Bronchial epithelial cell (primary cell): ENCODE results near the gene KRT15. TPM values are rescaled to one million over a fixed set of nuclear protein-coding genes. Genes with fewer than 3 reads are reported as not detected.
A peak's percentile ranks its signal among the peaks of the same experiment; 100 is the strongest.

Source experiments
- DNase-seq: peaks from one replicate; pipeline ENCODE4 v3.0.0-alpha.2; 2010; ENCODE audit warnings: low read depth
- FAIRE-seq: peaks from 2 replicates; lab custom pipeline; 2011; peaks lifted over from hg19 to GRCh38; lab: Jason Lieb, UNC
- H3K27me3 ChIP-seq: 2 replicates; pipeline ENCODE4 v1.5.1; 2011; ENCODE audit warnings: low read length; ENCODE audit not compliant: control insufficient read depth, insufficient read depth
- H3K36me3 ChIP-seq: 2 replicates; pipeline ENCODE4 v1.5.1; 2011; ENCODE audit warnings: low read length; ENCODE audit not compliant: control insufficient read depth, insufficient read depth
- H3K4me3 ChIP-seq: 2 replicates; pipeline ENCODE4 v1.5.1; 2011; ENCODE audit warnings: mild to moderate bottlenecking, low read depth, low read length, control low read depth
- total RNA-seq: library from RNA; depleted of rRNA; stranded (reverse); fragments of >200 nt; gene quantifications from 2 replicates; pipeline ENCODE4 v1.2.1, GENCODE V29; 2014
- TF ChIP-seq, protein P1 (sequence below): IDR thresholded peaks from 2 replicates; pipeline ENCODE4 v1.5.1; 2011; ENCODE audit warnings: mild to moderate bottlenecking, moderate library complexity, low read length, control low read depth, inconsistent platforms; ENCODE audit not compliant: insufficient read depth, severe bottlenecking

Gene KRT15
- total RNA-seq, 1 donor from 2014 or later: 67.9 TPM

DNA sequence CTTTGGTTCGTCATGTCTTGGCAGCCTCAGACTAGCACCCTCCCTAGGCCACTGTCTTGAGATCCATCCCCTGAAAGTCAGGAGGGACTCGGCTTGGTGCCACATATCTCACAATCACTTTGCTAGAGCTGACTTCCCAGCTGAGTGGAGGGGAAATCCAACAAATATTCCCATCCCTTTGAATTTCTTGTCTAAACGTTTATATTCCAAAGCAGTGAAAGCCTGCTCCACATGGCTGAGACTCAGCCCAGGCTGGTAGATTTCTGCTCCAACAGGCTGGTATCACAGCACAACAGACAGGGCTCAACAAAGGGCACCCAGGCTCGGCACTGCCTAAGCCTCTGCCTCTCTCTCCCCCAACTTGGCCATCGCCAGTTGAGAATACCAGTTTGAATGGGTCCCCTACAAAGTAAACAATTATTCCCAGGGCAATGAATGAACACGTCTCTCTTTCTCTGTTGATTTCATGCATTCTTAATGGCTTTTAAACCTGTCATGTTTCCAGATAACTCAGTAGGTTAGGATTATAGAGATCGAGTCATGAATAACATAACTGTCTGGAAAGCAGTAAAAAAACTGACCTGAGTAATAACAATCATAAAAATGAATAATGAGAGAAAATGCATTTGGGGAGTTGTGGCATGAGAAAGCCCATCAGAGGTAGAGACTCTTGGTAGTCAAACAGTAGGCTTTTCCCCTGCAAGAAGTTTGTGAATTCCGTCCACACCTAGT is 14.3 kb downstream of the KRT15 start:
- DNase-seq: no peak
- Histone ChIP-seq H3K4me3 (no peak overlapping the region), H3K36me3 (peaks cover 1% of the 10 kb centered on the region), H3K27me3 (no peaks in the 10 kb centered on the region)
- TF ChIP-seq, protein P1, sequence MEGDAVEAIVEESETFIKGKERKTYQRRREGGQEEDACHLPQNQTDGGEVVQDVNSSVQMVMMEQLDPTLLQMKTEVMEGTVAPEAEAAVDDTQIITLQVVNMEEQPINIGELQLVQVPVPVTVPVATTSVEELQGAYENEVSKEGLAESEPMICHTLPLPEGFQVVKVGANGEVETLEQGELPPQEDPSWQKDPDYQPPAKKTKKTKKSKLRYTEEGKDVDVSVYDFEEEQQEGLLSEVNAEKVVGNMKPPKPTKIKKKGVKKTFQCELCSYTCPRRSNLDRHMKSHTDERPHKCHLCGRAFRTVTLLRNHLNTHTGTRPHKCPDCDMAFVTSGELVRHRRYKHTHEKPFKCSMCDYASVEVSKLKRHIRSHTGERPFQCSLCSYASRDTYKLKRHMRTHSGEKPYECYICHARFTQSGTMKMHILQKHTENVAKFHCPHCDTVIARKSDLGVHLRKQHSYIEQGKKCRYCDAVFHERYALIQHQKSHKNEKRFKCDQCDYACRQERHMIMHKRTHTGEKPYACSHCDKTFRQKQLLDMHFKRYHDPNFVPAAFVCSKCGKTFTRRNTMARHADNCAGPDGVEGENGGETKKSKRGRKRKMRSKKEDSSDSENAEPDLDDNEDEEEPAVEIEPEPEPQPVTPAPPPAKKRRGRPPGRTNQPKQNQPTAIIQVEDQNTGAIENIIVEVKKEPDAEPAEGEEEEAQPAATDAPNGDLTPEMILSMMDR: no peak
- no peak for FAIRE-seq

DNA sequence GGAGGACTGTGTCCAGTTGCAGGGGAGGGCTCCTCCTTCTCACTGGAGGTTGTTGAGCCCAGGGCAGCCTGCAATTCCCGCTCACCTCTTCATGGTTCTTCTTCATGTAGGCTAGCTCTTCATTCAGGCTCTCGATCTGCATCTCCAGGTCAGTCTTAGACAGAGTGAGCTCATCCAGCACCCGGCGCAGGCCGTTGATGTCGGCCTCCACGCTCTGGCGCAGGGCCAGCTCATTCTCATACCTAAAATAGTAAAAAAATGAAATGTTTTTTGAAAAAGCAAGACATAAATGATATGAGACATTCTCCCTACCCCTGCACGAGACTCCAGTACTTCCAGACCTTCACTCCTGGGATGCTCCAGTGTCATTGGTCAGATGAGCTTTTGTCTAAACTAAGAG is 15.5 kb downstream of the KRT15 start:
- TF ChIP-seq, protein P1: no peak
- peaks cover 1% of the 10 kb centered on the region for H3K36me3 ChIP-seq
- no peaks in the 10 kb centered on the region for H3K27me3 ChIP-seq
- FAIRE-seq (no peak), DNase-seq (no peak)
- no peak overlapping the region for H3K4me3 ChIP-seq

DNA sequence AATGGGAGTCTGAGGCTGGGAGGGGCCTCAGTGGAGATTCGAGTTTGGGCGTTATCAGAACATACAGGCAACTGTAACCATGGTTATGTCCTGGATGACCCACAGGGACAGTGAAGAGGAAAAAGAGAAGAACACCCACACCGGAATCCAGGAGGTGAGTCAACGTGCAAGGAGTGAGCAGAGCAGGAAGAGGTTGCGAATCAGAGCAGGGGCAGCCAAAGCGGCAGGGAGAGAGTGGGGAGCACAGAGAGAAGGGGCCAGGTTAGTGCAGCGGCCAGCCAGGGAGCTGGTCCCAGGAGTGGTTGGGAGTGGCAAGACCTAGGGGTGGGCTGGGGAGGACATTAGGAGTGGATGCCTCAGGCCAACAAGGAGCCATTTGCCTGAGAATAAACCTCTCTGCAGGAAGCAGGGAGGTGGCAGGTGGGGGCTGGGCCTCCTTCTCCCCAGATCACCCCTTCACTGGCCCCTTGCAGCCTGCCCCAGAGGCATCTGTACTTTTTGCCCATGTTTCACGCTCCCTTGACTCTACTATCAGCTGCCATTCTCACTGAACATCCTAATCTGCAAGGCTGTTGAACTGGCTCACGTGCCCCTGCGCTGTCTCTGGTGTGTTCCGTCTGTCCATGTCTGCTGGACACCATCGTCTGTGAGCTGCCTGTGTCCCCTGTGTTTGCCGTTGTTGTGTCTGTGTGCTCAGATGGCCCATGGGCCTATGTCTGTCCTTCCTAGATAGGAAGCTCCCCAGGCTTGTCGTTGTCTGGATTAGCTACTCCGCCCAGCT is 18.4 kb downstream of the KRT15 start:
- TF ChIP-seq, protein P1: no peak
- H3K27me3 ChIP-seq: no peaks in the 10 kb centered on the region
- peak; percentile 89 for DNase-seq
- H3K4me3 ChIP-seq: no peak overlapping the region
- H3K36me3 ChIP-seq: peaks cover 1% of the 10 kb centered on the region
- peak; percentile 52 for FAIRE-seq

DNA sequence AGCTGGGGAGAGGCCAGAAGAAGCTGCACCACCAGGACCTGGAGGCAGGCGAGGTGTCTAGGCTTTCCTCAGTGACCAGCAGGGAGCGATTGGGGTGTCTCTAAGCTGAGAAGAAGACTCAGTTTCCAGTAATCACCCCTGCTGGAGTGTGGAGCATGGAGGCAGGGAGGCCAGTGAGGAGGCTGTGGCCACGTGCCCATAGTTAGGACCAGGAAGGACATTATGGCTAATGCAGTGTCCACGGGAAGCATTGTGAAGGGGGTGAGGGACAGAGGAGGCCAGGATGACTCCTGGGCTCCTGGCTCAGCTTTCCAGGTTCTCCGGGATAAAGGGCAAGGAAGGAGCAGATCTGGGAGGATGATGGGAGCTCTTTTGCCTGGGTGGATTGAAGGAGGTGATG is 19.0 kb downstream of the KRT15 start:
- peaks cover 1% of the 10 kb centered on the region for H3K36me3 ChIP-seq
- no peak for FAIRE-seq
- no peaks in the 10 kb centered on the region for H3K27me3 ChIP-seq
- TF ChIP-seq, protein P1: no peak
- no peak for DNase-seq
- H3K4me3 ChIP-seq: no peak overlapping the region

DNA sequence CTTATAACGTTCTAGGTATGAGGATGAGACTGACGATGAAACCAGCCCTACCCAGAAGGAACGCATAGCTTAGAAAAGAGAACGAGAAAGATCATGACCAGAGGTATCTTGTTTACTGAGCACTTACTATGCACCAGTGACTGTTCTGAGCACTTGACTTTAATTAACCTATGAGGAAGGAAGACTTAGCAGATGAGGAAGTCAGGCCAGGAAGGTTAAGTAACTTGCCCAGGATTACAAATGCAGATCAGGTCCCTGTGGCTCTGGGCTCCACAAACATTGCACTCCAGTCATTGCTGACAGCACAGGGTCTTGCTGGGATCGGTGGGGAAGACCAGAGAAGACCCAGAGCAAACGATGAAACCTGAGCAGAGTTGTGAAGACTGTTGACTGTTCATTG is 20.4 kb downstream of the KRT15 start:
- Histone ChIP-seq H3K27me3 (no peaks in the 10 kb centered on the region), H3K36me3 (peaks cover 1% of the 10 kb centered on the region), H3K4me3 (no peak overlapping the region)
- peak; percentile 55 for DNase-seq
- no peak for FAIRE-seq
- TF ChIP-seq, protein P1: no peak
